ENCODE results near the gene DHCR7. TPM values are rescaled to one million over a fixed set of nuclear protein-coding genes. Genes with fewer than 3 reads are reported as not detected.

Gene DHCR7
- total RNA-seq, 1 donor from 2014 or later, result 98.2 TPM

- Mint-ChIP-seq H3K4me3 (no peak overlapping the region), H3K27ac (no peak overlapping the region), H3K36me3 (no peaks in the 10 kb centered on the region), H3K27me3 (ENCODE audit: low read depth) (peaks cover 17% of the 10 kb centered on the region), H3K9me3 (peaks cover 7% of the 10 kb centered on the region), H3K4me1 (peaks cover 2% of the 10 kb centered on the region)
- DNase-seq (ENCODE audit: low spot score in 2 of 2, unreplicated experiment in 2 of 2), result no peak
- TF ChIP-seq CTCF (IDR thresholded peaks at IDR 0.05; ENCODE audit: unreplicated experiment), result no peak
Measured at GRCh38 chr11:71410363-71410966, 37.7 kb downstream of the DHCR7 start.

GRCh38 chr11:71408826-71409225 lies 39.4 kb downstream of the DHCR7 start:
- H3K4me3 Mint-ChIP-seq, result no peak overlapping the region
- peaks cover 12% of the 10 kb centered on the region for H3K27me3 Mint-ChIP-seq (ENCODE audit: low read depth)
- no peak for TF ChIP-seq CTCF (IDR thresholded peaks at IDR 0.05; ENCODE audit: unreplicated experiment)
- DNase-seq (ENCODE audit: low spot score in 2 of 2, unreplicated experiment in 2 of 2), result no peak
- H3K27ac Mint-ChIP-seq, result no peak overlapping the region
- peaks cover 10% of the 10 kb centered on the region for H3K9me3 Mint-ChIP-seq
- peaks cover 2% of the 10 kb centered on the region for H3K4me1 Mint-ChIP-seq
- no peaks in the 10 kb centered on the region for H3K36me3 Mint-ChIP-seq

- Mint-ChIP-seq H3K27ac (no peak overlapping the region), H3K4me1 (peaks cover 2% of the 10 kb centered on the region), H3K36me3 (no peaks in the 10 kb centered on the region), H3K4me3 (no peak overlapping the region), H3K27me3 (ENCODE audit: low read depth) (peaks cover 11% of the 10 kb centered on the region), H3K9me3 (peaks cover 10% of the 10 kb centered on the region)
- no peak for TF ChIP-seq CTCF (IDR thresholded peaks at IDR 0.05; ENCODE audit: unreplicated experiment)
- no peak for DNase-seq (ENCODE audit: low spot score in 2 of 2, unreplicated experiment in 2 of 2)
Measured at GRCh38 chr11:71407356-71407755, 40.8 kb downstream of the DHCR7 start.

GRCh38 chr11:71406681-71407080 lies 41.5 kb downstream of the DHCR7 start:
- Mint-ChIP-seq H3K4me3 (no peak overlapping the region), H3K27me3 (ENCODE audit: low read depth) (peaks cover 12% of the 10 kb centered on the region), H3K27ac (no peak overlapping the region), H3K36me3 (no peaks in the 10 kb centered on the region), H3K9me3 (peaks cover 10% of the 10 kb centered on the region), H3K4me1 (peaks cover 2% of the 10 kb centered on the region)
- TF ChIP-seq CTCF (IDR thresholded peaks at IDR 0.05; ENCODE audit: unreplicated experiment), result no peak
- DNase-seq (ENCODE audit: low spot score in 2 of 2, unreplicated experiment in 2 of 2), result no peak

GRCh38 chr11:71404209-71404608 lies 44.0 kb downstream of the DHCR7 start:
- Mint-ChIP-seq H3K4me1 (peaks cover 2% of the 10 kb centered on the region), H3K36me3 (no peaks in the 10 kb centered on the region), H3K9me3 (peaks cover 4% of the 10 kb centered on the region), H3K27me3 (ENCODE audit: low read depth) (peaks cover 12% of the 10 kb centered on the region), H3K27ac (no peak overlapping the region), H3K4me3 (no peak overlapping the region)
- no peak for TF ChIP-seq CTCF (IDR thresholded peaks at IDR 0.05; ENCODE audit: unreplicated experiment)
- DNase-seq (ENCODE audit: low spot score in 2 of 2, unreplicated experiment in 2 of 2), result no peak

GRCh38 chr11:71402878-71403277 lies 45.3 kb downstream of the DHCR7 start:
- Mint-ChIP-seq H3K36me3 (no peaks in the 10 kb centered on the region), H3K4me1 (peaks cover 2% of the 10 kb centered on the region), H3K27me3 (ENCODE audit: low read depth) (peaks cover 12% of the 10 kb centered on the region), H3K4me3 (no peak overlapping the region), H3K9me3 (peaks cover 4% of the 10 kb centered on the region), H3K27ac (no peak overlapping the region)
- no peak for TF ChIP-seq CTCF (IDR thresholded peaks at IDR 0.05; ENCODE audit: unreplicated experiment)
- no peak for DNase-seq (ENCODE audit: low spot score in 2 of 2, unreplicated experiment in 2 of 2)

Measured in mesothelial cell of epicardium (in vitro differentiated cells).